Fibroblast of skin of right quadriceps (primary cell): ENCODE results near the gene MADD.
"Not testable (repeated sequence)": the region's sequence is repeated elsewhere in the genome, so short reads cannot be mapped to it uniquely, and the experiment has no call there.

Experiments used
- DNase-seq: peaks from one replicate; pipeline ENCODE4 v3.0.0-alpha.2; 2013

Gene MADD

DNA sequence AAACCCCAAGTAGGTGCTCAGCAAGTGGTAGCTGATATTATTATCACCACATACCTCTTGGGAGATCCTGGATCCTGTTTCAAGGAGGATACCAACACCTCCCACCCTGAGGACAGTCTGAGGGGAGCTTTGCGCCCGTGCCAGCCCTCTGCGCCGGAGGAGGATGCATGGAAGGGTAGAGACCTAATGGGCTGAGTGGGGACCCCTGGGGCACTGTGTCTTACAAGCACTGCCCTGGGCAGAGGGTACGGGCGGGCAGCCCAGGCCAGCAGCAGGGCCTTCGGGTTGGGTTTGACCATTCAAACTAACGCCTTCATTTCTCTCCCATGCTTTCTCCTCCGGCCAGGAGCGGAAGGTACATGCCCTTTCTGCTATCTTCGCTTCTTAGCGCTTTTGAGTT, 56.3 kb downstream of the MADD start:
- DNase-seq, result no peak

DNA sequence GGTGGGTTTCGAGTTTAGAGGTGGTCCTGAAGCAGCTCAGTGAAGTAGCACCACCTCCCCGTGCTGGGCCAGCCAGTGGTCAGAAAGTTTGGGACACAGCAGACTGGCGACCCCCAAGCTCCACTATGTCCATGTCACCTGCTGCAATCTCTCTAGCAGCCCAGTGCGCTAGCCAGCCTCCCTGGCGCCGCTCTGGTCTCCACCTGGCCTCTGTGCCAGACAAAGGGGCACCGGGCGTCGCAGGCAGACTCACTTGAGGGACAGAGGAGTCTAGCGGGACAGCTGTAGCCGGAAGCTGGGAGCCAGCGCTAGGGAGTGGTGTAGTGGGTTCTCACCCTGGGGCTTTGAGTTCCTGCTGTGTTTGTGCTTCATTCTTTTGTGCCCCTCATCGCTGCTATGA, 57.1 kb downstream of the MADD start:
- DNase-seq, result no peak

DNA sequence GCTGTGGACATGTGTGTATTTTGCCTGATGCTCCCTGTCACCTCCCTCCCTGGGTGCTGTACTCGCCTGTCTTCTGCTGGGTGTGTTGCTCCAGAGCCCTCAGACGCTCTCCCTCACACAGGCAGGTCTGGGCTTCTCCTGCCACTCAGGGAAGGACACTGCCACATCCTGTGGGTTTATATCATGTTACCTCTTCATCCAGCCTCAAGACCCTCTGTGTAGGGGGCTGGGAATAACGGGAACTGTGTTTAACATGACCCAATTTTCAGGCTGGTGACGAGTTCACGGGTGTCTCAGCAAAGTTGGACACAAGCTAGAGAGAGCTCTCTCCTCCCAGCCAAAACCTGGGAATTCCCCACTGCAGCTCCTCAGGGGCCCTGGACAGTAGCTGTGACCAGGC, 58.0 kb downstream of the MADD start:
- DNase-seq, result no peak

DNA sequence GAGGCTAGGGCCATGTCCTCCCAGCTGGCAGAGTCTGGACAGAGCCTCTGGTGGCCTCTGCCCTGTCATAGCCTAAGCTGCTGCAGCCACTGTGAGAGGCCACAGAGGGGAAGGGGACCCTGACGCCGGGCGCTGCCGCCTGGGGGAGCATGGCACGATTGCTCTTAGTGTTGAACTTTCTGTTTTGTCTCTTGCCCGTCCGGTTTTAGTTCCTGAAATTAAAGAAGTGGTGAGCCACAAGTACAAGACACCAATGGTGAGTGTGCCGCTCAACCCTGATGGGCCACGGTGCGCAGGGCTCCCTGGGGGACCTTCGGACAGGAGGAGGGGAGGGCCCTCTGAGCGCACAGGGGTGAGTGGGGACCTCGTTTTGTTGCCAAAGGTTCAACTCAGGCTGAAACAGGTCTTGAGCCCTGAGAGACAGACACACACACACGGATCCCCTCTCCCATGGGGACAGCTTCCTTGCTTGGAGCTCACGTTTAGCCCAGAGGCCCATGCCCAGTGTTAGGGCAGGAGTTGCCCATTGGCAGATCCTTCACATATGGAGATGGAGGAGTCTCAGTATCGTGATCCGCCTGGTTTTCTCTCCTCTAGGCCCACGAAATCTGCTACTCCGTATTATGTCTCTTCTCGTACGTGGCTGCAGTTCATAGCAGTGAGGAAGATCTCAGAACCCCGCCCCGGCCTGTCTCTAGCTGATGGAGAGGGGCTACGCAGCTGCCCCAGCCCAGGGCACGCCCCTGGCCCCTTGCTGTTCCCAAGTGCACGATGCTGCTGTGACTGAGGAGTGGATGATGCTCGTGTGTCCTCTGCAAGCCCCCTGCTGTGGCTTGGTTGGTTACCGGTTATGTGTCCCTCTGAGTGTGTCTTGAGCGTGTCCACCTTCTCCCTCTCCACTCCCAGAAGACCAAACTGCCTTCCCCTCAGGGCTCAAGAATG, 58.8 kb downstream of the MADD start:
- no peak for DNase-seq

DNA sequence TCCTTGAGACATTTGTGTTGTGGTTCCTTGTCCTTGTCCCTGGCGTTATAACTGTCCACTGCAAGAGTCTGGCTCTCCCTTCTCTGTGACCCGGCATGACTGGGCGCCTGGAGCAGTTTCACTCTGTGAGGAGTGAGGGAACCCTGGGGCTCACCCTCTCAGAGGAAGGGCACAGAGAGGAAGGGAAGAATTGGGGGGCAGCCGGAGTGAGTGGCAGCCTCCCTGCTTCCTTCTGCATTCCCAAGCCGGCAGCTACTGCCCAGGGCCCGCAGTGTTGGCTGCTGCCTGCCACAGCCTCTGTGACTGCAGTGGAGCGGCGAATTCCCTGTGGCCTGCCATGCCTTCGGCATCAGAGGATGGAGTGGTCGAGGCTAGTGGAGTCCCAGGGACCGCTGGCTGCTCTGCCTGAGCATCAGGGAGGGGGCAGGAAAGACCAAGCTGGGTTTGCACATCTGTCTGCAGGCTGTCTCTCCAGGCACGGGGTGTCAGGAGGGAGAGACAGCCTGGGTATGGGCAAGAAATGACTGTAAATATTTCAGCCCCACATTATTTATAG, 59.6 kb downstream of the MADD start:
- no peak for DNase-seq

DNA sequence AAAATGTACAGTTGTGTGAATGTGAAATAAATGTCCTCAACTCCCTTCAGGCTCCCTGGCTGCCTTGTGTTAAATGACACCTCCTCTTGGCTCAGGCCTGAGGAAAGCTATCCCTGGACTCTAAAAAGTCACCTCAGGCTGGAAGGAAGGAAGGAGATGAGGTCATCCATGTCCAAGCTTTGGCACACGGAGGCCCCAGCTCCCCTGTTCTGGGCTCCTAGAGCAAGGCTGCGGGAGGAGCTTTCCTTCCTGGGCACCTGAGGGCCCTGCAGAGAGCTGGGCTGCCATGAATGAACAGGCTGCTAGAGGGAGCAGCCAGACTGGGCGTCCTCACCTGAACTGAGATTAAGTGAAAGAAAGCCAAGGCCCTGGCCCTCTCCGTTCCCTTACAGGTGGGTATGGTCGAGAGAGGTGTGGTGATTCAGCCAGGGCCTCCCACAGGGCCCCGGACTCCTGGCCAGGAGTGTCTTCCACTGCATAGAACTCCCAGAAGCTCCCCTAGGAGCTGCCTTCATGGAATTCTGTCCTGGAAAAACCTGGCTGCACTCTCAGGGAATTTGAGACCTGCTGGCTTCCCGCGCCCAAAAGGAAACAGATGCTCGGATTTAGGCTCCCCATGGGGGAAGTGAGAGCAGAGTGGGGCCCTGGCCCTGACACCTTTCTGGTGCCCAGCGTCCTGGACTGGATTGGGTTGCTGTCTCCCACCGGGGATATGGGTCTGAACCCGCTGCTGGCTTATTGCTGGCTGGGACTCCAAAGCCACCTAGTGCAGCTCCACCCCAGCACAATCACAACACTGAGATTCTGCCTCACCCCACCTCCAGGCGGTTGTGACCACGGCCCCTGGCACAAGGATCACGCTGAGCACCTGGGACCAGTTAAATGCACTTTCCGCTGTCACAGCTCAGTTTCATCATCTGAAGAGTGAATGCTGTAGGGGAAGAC, 60.3 kb downstream of the MADD start:
- DNase-seq, result no peak

DNA sequence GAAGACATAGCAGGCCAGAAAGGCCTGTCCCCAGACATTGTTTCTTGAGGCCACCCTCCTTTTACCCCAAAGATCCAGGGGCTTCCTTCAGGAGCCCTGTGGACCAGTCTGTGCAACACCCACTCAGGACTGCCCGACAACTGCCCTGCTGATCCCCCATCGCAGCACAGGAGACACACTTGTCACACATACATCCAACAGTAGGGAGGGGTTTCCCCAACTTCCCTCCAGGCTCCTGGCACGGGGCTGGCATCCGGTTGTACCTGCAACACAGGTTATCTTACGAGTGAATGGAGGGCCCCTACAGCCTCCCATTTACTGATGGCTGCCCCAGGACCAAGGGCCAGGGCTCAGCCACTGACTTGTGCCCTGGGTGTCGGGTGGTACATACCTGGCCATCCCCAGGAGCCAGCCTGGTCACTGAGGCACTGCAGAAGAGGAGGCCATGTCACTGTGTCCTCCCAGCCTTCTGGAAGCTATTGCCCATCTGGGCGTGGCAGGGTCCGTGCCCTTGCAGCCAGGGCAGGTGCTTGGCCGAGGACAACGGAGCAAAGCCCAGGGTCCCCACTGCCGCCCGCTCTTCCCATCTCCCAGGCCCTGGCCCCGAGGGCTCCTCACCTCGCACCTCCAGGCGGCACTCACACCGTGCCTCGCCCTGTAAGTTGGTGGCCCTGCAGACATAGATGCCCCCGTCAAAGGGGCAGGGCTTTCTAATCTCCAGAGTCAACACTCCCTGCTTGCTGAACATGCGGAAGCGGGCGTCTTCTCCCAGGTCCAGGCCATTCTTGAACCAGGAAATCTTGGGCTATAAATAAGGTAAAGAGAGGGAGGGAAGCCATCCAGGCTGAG, 61.7 kb downstream of the MADD start:
- DNase-seq, result no peak

DNA sequence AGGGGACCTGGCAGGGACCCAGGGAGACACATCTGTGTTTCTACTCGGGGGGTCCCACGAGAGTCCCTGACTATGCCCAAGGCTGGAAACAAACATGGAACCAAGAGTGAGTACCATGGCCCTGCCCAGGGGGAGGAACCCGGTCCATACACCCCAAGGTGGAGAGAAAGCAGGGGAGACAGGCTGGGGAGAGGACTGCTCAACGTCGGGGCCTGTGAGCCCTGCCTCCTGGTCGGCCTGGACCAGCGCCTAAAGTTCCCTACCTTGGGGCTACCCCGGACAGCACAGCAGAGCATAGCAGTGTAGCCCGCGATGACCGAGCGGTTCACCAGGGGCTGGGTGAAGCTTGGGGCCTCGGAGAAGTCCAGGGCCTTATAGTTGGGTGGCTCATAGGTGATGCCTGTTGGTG, 62.4 kb downstream of the MADD start:
- DNase-seq, result no peak

DNA sequence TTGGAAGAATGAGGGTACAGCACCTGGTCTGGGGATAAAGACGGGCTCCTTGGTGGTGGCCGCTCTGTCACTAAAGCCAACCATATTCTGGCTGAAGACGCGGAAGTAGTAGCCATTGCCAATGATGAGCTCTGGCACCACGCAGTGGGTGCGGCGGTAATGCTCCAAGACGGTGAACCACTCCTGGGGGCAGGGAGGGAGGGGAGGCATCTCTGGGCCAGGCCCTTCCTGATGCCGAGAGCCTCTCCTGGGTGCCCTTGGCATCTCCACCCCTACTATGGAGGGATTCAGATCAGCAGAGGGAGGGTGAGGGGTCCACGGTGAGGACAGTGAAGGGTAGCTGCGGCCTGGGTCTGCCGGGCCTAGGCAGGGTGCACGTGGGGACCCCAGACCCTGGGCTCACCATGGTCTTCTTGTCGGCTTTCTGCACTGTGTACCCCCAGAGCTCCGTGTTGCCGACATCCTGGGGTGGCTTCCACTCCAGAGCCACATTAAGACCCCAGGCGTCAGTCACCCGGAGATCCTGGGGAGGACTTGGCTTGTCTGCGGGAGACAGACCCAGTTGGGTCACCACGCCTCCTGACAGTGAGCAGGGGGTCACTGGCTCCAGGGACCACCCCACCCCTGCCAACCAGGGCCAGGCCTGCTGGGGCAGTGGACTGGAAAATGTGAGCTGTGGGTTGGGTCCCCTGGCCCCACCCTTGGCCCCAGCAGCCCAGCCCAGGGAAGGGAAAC, 63.0 kb downstream of the MADD start:
- no peak for DNase-seq

DNA sequence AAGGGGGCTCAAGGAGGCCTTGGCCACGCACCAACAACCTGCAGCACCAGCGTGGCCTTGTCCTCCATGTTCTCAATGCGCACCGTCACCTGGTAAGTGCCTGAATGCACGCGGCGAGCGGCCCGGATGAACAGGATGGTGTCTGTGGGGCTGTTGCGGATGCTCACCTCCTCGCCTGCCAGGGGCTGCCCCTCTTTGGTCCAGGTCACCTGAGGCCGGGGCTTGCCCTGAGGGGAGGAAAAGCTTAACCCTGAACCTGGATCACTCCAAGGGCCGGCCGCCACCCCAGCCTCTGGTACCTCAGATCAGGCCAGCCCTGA, 63.6 kb downstream of the MADD start:
- DNase-seq, result no peak

DNA sequence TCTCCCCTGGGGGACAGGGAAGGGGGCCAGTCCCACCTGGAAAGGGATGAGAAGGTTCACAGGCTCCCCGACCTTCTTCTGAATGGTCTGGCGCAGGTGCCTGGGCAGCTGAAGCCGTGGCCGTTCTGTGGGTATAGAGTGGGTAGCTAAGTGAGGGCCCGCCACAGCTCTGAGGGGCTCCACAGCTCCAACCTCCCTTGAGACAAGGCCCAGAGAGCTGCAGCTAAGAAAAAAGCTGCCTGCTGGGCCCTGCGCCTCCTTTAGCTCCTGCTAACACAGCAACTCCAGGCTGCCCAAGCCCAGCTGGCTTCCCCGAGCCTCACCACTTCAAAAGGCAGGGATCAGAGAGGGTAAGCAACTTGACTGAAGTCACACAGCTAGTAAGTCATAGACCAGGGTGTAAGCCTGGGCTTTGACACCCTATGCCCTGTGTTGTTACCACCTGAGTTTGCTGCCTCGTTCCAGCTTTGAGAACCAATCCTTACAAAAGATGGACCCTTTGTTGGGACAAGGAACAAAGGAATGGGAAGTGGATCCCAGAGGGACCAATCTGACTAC, 64.0 kb downstream of the MADD start:
- no peak for DNase-seq

DNA sequence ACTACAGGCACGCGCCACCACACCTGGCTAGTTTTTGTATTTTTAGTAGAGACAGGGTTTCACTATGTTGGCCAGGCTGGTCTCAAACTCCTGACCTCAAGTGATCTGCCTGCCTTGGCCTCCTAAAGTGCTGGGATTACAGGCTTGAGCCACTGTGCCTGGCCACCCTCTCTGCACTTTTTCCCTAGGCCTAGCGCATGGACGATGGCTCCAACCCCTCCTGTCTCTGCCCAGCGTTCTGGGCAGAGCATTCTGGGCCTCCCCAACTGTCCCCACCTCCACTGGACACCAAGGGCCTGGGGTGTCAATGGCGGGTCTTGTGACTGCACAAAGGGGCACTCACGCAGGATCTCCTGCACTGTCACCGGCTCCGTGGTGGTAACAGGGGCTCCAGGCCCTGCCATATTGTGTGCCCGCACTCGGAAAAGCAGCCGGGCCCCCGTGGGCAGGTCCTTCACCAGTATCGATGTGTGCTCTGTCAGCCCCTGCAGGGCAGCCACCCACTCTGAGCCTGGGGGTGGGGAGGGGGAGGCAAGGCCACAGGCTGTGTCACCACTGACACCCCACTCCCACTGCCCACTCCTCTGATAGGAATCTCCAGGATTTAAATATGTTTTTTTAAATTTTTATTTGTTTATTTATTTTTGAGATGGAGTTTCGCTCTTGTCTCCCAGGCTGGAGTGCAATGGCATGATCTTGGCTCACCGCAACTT, 64.9 kb downstream of the MADD start:
- DNase-seq, result not testable (repeated sequence)

DNA sequence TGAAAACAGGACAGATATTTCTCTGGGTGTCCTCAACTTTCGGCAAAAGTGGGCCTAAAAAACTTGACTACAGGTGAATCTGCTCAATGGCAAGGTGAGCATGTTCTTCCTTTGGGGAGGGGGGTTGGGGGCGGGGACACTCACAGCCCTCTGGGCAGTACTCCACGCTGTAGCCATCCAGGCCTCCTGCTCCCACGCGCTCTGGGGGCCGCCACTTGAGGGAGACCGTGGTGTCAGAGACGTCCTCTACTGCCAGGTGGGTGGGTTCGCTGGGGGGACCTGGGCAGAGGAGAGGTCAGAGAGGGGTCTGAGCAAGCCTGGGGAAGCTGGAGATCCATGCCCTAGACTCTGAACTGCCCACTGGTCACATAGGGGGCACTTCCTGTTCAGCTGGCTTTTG, 65.8 kb downstream of the MADD start:
- no peak for DNase-seq

DNA sequence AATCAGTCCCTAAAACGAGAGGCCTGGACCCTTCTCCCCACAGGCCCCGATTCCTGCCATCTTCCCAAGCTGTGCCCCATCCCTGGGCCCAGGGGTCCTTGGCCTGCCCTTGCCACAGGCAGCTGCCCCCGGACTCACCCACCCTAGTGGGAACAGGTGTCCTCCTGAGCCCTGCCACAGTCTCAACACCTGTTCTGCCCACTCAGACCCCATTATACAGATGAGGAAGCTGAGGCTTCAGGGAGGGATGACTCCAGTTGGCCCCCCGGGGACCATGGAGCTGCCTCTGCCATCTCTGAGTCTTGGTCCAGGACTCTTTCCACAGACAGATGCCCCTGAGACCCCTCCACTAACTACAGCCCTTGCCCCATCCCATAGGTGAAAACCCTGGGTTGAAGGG, 66.7 kb downstream of the MADD start:
- DNase-seq, result no peak

DNA sequence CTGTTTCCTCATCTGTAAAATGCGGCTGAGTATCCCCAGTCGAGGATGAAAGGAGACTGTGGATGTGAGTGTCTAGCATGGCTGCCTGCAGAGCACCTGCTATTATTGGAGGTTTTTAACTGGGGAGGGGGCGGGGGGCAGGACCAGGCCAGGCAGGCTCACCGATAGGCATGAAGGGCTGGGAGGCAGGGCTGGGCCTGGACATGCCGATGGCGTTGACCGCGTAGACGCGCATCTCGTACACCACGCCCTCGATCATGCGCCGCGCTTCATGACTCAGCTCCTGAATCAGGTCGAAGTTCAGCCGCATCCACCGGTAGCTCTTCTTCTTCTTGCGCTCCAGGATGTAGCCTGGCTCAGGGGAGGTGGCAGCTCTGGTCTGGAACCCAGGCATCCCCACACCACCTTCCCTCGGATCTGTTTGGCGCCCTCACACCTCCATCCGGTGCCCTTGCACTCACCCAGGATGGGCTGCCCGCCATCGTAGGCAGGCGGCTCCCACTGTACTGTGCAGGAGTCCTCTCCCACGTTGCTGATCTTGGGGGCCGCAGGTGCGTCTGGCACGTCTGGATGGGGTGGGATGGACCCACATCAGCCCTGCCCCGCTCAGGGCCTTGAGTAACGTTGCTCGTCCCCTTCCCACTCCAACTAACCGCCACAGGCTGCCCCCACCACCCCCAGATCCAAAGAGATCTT, 67.4 kb downstream of the MADD start:
- no peak for DNase-seq

DNA sequence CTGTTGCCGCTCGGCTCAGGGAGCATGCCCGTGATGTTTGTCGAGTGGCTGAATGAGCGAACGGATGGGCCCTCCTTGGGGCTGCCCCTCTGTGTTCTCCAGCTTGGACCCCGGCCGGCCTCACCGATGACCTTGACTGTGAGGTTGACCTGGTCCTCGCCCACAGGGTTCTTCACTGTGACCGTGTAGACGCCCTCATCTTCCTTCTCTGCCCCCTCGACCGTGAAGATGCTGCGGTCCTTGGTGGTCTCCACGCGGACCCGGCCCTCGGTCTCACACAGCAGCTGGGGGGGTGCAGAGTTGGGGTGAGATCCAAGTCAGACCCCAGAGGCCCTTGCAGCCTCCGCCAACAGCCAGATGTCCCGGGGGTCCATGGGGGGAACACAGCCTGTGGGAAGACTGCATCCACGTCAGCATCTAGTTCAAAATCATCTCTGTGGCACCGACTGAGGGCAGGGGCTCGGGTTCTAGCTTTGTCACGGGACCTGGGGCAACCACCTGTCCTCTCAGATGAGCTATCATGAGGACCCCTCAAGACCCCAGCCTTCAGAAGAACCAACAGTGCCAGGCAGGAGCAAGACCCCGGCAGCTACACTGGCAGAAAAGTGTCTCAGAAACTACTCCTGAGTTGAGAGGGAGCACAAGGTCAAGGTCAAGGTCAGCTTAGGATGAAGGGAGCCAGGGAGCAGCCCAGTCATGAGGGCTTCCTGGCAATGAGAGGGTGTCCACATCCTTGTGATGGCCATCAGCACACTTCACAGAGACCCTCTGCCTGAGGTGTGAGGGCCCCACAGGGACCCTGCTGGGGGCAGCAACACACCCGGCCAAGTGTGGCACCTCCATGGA, 68.7 kb downstream of the MADD start:
- no peak for DNase-seq

DNA sequence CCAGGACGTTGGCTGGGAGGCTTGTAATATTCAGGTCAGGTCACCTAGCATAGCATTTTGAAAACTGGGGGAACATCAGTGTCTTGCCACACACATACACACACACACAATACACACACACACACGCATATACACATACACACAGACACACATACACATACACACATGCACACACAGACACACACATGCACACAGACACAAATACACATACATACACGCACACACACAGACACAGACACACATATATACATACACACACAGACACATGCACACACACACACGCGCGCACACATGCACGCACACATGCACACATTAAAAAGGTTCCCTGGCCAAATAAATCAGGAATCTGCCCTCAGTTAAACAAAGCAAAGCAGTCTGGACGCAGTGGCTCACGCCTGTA, 70.1 kb downstream of the MADD start:
- no peak for DNase-seq

DNA sequence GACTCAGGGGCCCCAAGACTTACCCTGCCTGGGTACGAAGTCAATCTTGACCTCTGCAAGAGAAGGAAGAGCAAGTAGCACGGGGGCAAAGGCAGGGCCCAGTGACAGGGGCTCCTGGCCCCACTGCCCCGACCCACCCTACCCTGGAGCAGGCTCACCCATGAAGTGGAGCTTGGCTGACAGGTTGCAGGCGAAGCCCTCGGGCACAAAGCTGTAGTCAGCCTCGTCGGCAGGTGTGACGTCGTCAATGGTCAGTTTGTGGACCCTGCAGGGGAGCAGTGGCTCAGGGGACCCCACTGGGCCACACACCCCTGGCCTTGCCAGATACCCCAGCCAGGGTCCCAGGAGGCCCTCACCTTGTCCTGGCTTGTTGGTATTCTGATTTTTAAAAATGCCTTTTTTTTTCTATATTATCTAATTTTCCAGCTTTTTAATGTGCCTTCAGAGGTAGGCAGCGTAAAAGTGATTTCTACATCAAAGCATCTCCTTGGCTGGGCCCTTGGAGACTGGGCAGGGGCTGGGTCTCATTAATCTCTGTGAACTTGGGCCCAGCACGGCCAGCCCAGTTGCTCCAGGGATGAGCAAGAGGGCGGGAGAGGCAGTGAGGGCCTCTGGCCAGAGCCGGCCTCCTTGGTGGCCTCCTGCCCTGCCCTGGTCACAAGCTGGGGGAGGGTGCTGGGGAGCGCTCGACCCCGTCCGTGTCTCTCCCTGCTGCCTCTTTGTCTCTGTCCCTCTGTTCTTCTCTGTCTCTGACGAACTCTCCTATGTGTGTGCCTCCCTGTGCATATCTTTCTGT, 71.2 kb downstream of the MADD start:
- DNase-seq, result no peak
